Breast epithelium (tissue), 4 donors: Measurements from ENCODE around the gene KLHL33. TPM values are rescaled to one million over a fixed set of nuclear protein-coding genes. Genes with fewer than 3 reads are reported as not detected.

Source experiments
- DNase-seq, 2 donors: peaks; one replicate each; pipeline ENCODE4 v3.0.0-alpha.2; 2019; ENCODE audit warnings: low spot score in 2 of 2
- H3K27ac ChIP-seq, 2 donors: fragments of 200-600 bp; sonication (generic) in 1 of 2; one replicate each; pipeline ENCODE4 v1.5.1; 2016 to 2019; ENCODE audit warnings: mild to moderate bottlenecking in 1 of 2
- H3K27me3 ChIP-seq, 2 donors: fragments of 200-600 bp; sonication (generic) in 1 of 2; one replicate each; pipeline versions ENCODE4 v1.5.1 to v1.6.0; 2017 to 2019; ENCODE audit warnings: control low read depth in 1 of 2, mild to moderate bottlenecking in 1 of 2
- H3K36me3 ChIP-seq: fragments of 200-600 bp; one replicate; pipeline ENCODE4 v1.5.1; 2019
- H3K4me1 ChIP-seq, 2 donors: fragments of 200-600 bp; sonication (generic); one replicate each; pipeline ENCODE4 v1.5.1; 2016 to 2019; ENCODE audit warnings: control low read depth in 1 of 2
- H3K4me3 ChIP-seq, 3 donors: fragments of 200-600 bp; sonication (generic); 1 replicate in 2 of 3; 2 replicates in 1 of 3; pipeline ENCODE4 v1.5.1; 2016 to 2019; ENCODE audit warnings: mild to moderate bottlenecking in 3 of 3, moderate library complexity in 2 of 3
- H3K9me3 ChIP-seq, 2 donors: fragments of 200-600 bp; sonication (generic) in 1 of 2; one replicate each; pipeline ENCODE4 v1.5.1; 2016 to 2019; ENCODE audit warnings: control low read depth in 1 of 2
- POLR2A ChIP-seq: fragments of 450-650 bp; IDR thresholded peaks from one replicate; pipeline ENCODE4 v1.6.1; 2016; ENCODE audit warnings: antibody characterized with exemption, mild to moderate bottlenecking, moderate library complexity
- POLR2AphosphoS5 ChIP-seq, 3 donors: sonication (generic); formaldehyde crosslinking; IDR thresholded peaks; one replicate each; pipeline ENCODE4 v1.6.1; 2017; ENCODE audit warnings: antibody characterized with exemption in 3 of 3
- intact Hi-C: fragments of 100-400 bp; cut with DNase I; formaldehyde crosslinking; loops from one replicate; pipeline ENCODE4 v1.15.1; 2023; ENCODE audit warnings: low total_unique reads
- total RNA-seq, 3 donors: library from RNA; depleted of rRNA; stranded (reverse); fragments of >200 nt; gene quantifications; one replicate each; pipeline ENCODE4 v1.1.0, GENCODE V29; 2016
- TF ChIP-seq, protein P1 (sequence below), 3 donors: fragments of 450-650 bp; IDR thresholded peaks; one replicate each; pipeline ENCODE4 v1.5.1; 2016 to 2017; ENCODE audit warnings: antibody characterized with exemption in 3 of 3, mild to moderate bottlenecking in 3 of 3, moderate library complexity in 3 of 3

The KLHL33 gene
- total RNA-seq, 3 donors from 2014 or later: 0.29 to 0.64 (median 0.33) TPM

DNA sequence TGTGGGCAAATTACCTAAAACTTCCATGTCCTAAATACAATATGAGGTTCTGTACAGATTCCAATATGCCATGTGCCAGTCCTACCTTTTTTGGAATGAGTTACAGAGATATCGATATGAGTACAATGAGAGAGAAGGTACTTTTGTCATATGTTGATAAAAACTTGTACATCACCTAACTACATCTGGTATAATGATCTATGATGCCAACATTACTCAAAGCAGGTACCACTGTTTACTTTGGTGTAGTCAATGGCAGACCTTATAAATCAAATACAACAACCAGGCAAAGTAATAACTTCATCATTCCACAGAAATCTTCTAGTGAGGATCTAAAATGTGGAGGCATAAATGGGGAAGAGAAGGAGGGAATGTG is 35.4 kb downstream of the KLHL33 start:
- Histone ChIP-seq H3K4me1 (no peaks in the 10 kb centered on the region), H3K36me3 (peaks cover 2% of the 10 kb centered on the region), H3K4me3 (no peak overlapping the region), H3K27me3 (no peaks in the 10 kb centered on the region), H3K9me3 (no peaks in the 10 kb centered on the region), H3K27ac (peak overlapping the region; percentile 66 to 67)
- DNase-seq: no peak
- no peak for TF ChIP-seq POLR2A
- TF ChIP-seq, protein P1, sequence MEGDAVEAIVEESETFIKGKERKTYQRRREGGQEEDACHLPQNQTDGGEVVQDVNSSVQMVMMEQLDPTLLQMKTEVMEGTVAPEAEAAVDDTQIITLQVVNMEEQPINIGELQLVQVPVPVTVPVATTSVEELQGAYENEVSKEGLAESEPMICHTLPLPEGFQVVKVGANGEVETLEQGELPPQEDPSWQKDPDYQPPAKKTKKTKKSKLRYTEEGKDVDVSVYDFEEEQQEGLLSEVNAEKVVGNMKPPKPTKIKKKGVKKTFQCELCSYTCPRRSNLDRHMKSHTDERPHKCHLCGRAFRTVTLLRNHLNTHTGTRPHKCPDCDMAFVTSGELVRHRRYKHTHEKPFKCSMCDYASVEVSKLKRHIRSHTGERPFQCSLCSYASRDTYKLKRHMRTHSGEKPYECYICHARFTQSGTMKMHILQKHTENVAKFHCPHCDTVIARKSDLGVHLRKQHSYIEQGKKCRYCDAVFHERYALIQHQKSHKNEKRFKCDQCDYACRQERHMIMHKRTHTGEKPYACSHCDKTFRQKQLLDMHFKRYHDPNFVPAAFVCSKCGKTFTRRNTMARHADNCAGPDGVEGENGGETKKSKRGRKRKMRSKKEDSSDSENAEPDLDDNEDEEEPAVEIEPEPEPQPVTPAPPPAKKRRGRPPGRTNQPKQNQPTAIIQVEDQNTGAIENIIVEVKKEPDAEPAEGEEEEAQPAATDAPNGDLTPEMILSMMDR (IDR thresholded peaks at IDR 0.05): no peak
- no peak for TF ChIP-seq POLR2AphosphoS5 (IDR thresholded peaks at IDR 0.05)
- intact Hi-C loops: no loop called here

DNA sequence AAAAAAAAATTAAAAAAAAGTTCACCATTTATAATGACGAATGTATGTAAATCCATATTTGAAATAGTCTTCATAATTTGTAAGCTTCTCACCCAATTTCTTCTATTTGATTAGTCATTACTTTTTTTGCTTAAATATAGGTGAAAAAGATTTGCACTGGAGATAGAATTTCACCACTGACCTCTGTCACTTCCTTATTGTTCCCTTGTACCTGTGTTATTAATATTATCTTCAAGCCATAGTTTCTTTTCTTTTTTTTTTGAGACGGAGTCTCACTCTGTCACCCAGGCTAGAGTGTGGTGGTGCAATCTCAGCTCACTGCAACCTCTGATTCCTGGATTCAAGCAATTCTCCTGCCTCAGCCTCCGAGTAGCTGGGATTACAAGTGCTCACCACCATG is 38.5 kb downstream of the KLHL33 start:
- Histone ChIP-seq H3K4me3 (no peak overlapping the region), H3K27me3 (no peaks in the 10 kb centered on the region), H3K36me3 (peaks cover 9% of the 10 kb centered on the region), H3K27ac (no peak overlapping the region), H3K4me1 (no peaks in the 10 kb centered on the region), H3K9me3 (no peaks in the 10 kb centered on the region)
- intact Hi-C loops: no loop called here
- no peak for TF ChIP-seq POLR2AphosphoS5 (IDR thresholded peaks at IDR 0.05)
- TF ChIP-seq, protein P1 (IDR thresholded peaks at IDR 0.05): no peak
- TF ChIP-seq POLR2A: no peak
- DNase-seq: no peak

DNA sequence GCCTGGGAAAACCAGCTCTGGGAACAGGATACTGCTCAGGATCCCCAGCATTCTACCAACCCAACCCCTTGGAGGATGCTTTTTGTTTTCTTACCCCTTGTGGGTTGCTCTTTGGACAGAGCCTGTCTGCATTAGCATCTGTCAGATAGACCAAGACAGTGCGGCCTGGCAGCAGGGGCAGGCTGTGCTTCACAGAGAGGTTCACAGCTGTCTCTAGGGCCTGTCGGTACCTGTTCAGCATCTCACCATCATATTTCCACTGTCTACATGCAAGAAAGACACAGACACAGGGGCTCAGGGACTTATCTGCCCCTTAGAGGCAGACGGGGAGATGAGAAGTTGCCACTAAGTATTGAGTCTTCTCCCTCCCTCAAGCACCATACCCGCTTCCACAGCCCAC is 44.5 kb downstream of the KLHL33 start:
- intact Hi-C loops: no loop called here
- Histone ChIP-seq H3K27me3 (no peaks in the 10 kb centered on the region), H3K9me3 (no peaks in the 10 kb centered on the region), H3K27ac (no peak overlapping the region), H3K4me1 (no peaks in the 10 kb centered on the region), H3K36me3 (peaks cover 21% of the 10 kb centered on the region), H3K4me3 (no peak overlapping the region)
- TF ChIP-seq, protein P1 (IDR thresholded peaks at IDR 0.05): no peak
- TF ChIP-seq POLR2A (no peak), POLR2AphosphoS5 (IDR thresholded peaks at IDR 0.05) (no peak)
- DNase-seq: no peak

DNA sequence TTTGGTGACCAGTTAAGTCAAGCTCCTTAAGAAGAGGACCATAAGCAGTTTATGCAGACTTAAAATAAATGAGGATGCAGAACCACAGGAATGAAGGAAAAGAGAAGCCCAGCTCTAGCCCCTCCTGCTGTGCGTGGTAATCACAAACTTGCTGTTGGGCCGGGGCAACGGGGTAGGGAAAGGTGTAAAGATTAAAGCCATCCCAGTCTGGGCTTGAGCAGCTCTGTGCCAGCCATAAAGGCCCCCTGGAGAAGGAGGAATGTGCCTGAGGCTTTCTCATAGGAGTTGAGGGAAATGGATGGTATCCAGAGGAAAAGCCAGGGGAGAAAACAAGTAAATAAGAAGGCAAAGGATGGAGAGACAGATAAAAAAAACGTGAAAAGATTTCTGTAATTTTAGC is 47.8 kb downstream of the KLHL33 start:
- Histone ChIP-seq H3K36me3 (peaks cover 32% of the 10 kb centered on the region), H3K9me3 (no peaks in the 10 kb centered on the region), H3K27me3 (no peaks in the 10 kb centered on the region), H3K4me1 (no peaks in the 10 kb centered on the region), H3K27ac (no peak overlapping the region), H3K4me3 (no peak overlapping the region)
- TF ChIP-seq POLR2AphosphoS5 (IDR thresholded peaks at IDR 0.05): no peak
- TF ChIP-seq POLR2A: no peak
- TF ChIP-seq, protein P1 (IDR thresholded peaks at IDR 0.05): no peak
- intact Hi-C loops: no loop called here
- no peak for DNase-seq

DNA sequence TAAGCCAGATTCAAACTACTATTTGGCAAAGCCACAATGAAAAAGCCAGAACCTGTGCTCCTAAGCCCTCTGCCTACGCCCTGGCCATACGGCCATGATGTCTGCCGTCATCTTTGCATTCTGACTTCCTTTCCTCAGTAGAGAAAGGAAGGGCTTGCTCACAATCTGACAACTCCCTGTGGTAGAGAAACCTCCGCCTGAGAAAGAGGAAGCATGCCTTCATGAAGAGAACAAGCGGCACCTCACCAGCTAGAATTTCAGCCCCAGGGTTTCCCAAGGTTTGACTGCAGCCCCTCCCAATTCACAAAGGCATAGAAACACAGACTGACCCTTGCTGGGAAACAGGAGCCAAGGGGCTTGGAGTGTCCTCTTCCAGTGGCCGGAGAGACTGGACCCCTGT is 48.4 kb downstream of the KLHL33 start:
- Histone ChIP-seq H3K4me3 (no peak overlapping the region), H3K36me3 (peaks cover 37% of the 10 kb centered on the region), H3K27me3 (no peaks in the 10 kb centered on the region), H3K27ac (no peak overlapping the region), H3K4me1 (no peaks in the 10 kb centered on the region), H3K9me3 (no peaks in the 10 kb centered on the region)
- TF ChIP-seq POLR2A (no peak), POLR2AphosphoS5 (IDR thresholded peaks at IDR 0.05) (no peak)
- TF ChIP-seq, protein P1 (IDR thresholded peaks at IDR 0.05): no peak
- DNase-seq: no peak
- intact Hi-C loops: no loop called here
